Ectodermal cell (in vitro differentiated cells): ENCODE results near the gene LMX1B.

Experiments
- H3K27ac ChIP-seq: 2 replicates; pipeline ENCODE4 v1.7.0; 2013; ENCODE audit warnings: mild to moderate bottlenecking, low read depth, low read length; ENCODE audit not compliant: insufficient read depth, poor library complexity, severe bottlenecking
- H3K27me3 ChIP-seq: 2 replicates; pipeline ENCODE4 v1.7.0; 2013; ENCODE audit warnings: mild to moderate bottlenecking, low read length; ENCODE audit not compliant: insufficient read depth, control insufficient read depth, poor library complexity, severe bottlenecking
- H3K36me3 ChIP-seq: one replicate; pipeline ENCODE4 v1.7.0; 2013; ENCODE audit warnings: low read length; ENCODE audit not compliant: control insufficient read depth, insufficient read depth
- H3K4me1 ChIP-seq: one replicate; pipeline ENCODE4 v1.7.0; 2013; ENCODE audit warnings: low read length; ENCODE audit not compliant: control insufficient read depth, insufficient read depth
- H3K4me3 ChIP-seq: 2 replicates; pipeline ENCODE4 v1.7.0; 2013; ENCODE audit warnings: low read depth, low read length, control low read depth; ENCODE audit not compliant: insufficient read depth
- H3K9me3 ChIP-seq: 2 replicates; pipeline ENCODE4 v1.7.0; 2013; ENCODE audit warnings: mild to moderate bottlenecking, low read length, moderate library complexity; ENCODE audit not compliant: control insufficient read depth
- WGBS, 2 experiments: methylation state at CpG; one replicate each; pipeline ENCODE4 v1.1.7; 2013; ENCODE audit warnings: missing lambda C conversion rate in 2 of 2; 5-methylcytosine and 5-hydroxymethylcytosine counted together

Gene LMX1B

GRCh38 chr9:126669108-126669507 lies 55.4 kb downstream of the LMX1B start:
- peaks cover 78% of the 10 kb centered on the region for H3K4me1 ChIP-seq
- H3K9me3 ChIP-seq, result no peaks in the 10 kb centered on the region
- H3K4me3 ChIP-seq, result no peak overlapping the region
- no peak overlapping the region for H3K27ac ChIP-seq
- peaks cover 11% of the 10 kb centered on the region for H3K27me3 ChIP-seq
- 68 to 73% methylated on average over 14 of the region's 14 CpGs for WGBS, 2 experiments
- no peaks in the 10 kb centered on the region for H3K36me3 ChIP-seq

GRCh38 chr9:126670270-126670669 lies 56.5 kb downstream of the LMX1B start:
- WGBS, 2 experiments, result 95 to 97% methylated on average over 12 of the region's 12 CpGs
- Histone ChIP-seq H3K4me3 (no peak overlapping the region), H3K4me1 (peaks cover 77% of the 10 kb centered on the region), H3K9me3 (no peaks in the 10 kb centered on the region), H3K36me3 (no peaks in the 10 kb centered on the region), H3K27ac (no peak overlapping the region), H3K27me3 (peaks cover 22% of the 10 kb centered on the region)

- H3K4me3 ChIP-seq, result no peak overlapping the region
Observed at GRCh38 chr9:126671381-126671831, 57.7 kb downstream of the LMX1B start.

GRCh38 chr9:126671983-126672382 lies 58.3 kb downstream of the LMX1B start:
- peak overlapping the region; percentile 74 for H3K27ac ChIP-seq
- peaks cover 71% of the 10 kb centered on the region for H3K4me1 ChIP-seq
- no peak overlapping the region for H3K4me3 ChIP-seq
- H3K36me3 ChIP-seq, result no peaks in the 10 kb centered on the region
- H3K9me3 ChIP-seq, result no peaks in the 10 kb centered on the region
- WGBS, 2 experiments, result 69 to 73% methylated on average over 6 of the region's 6 CpGs
- peaks cover 37% of the 10 kb centered on the region for H3K27me3 ChIP-seq

More at GRCh38 chr9:126671381-126671831, 57.7 kb downstream of the LMX1B start:
- WGBS, 2 experiments, result 25 to 33% methylated on average over 20 of the region's 20 CpGs
- H3K27me3 ChIP-seq, result peaks cover 31% of the 10 kb centered on the region
- H3K27ac ChIP-seq, result peak overlapping the region; percentile 74
- H3K4me1 ChIP-seq, result peaks cover 67% of the 10 kb centered on the region
- H3K36me3 ChIP-seq, result no peaks in the 10 kb centered on the region
- H3K9me3 ChIP-seq, result no peaks in the 10 kb centered on the region

- Histone ChIP-seq H3K36me3 (no peaks in the 10 kb centered on the region), H3K9me3 (no peaks in the 10 kb centered on the region), H3K4me3 (no peak overlapping the region), H3K27me3 (peaks cover 43% of the 10 kb centered on the region), H3K4me1 (peaks cover 73% of the 10 kb centered on the region), H3K27ac (no peak overlapping the region)
- WGBS, 2 experiments, result 63 to 66% methylated on average over 18 of the region's 18 CpGs
Observed at GRCh38 chr9:126672634-126673284, 59.0 kb downstream of the LMX1B start.

- Histone ChIP-seq H3K4me1 (peaks cover 72% of the 10 kb centered on the region), H3K27ac (no peak overlapping the region), H3K27me3 (peaks cover 53% of the 10 kb centered on the region), H3K4me3 (no peak overlapping the region), H3K9me3 (no peaks in the 10 kb centered on the region), H3K36me3 (no peaks in the 10 kb centered on the region)
- 20 to 22% methylated on average over 13 of the region's 13 CpGs for WGBS, 2 experiments
Observed at GRCh38 chr9:126673689-126674364, 60.1 kb downstream of the LMX1B start.

- H3K27ac ChIP-seq, result peak overlapping the region; percentile 45
- H3K4me3 ChIP-seq, result no peak overlapping the region
- H3K4me1 ChIP-seq, result peaks cover 65% of the 10 kb centered on the region
- 10 to 16% methylated on average over 9 to 10 of the region's 11 CpGs for WGBS, 2 experiments
- H3K27me3 ChIP-seq, result peaks cover 60% of the 10 kb centered on the region
- no peaks in the 10 kb centered on the region for H3K36me3 ChIP-seq
- no peaks in the 10 kb centered on the region for H3K9me3 ChIP-seq
Observed at GRCh38 chr9:126674365-126675146, 60.8 kb downstream of the LMX1B start.

- Histone ChIP-seq H3K9me3 (no peaks in the 10 kb centered on the region), H3K4me3 (no peak overlapping the region), H3K27me3 (peaks cover 66% of the 10 kb centered on the region), H3K4me1 (peaks cover 59% of the 10 kb centered on the region), H3K27ac (no peak overlapping the region), H3K36me3 (no peaks in the 10 kb centered on the region)
- WGBS, 2 experiments, result 25 to 27% methylated on average over 7 to 8 of the region's 8 CpGs
Observed at GRCh38 chr9:126675147-126675467, 61.4 kb downstream of the LMX1B start.

GRCh38 chr9:126676102-126676684 lies 62.5 kb downstream of the LMX1B start:
- WGBS, 2 experiments, result 5 to 6% methylated on average over 11 of the region's 11 CpGs
- H3K4me3 ChIP-seq, result no peak overlapping the region
- H3K9me3 ChIP-seq, result no peaks in the 10 kb centered on the region
- H3K36me3 ChIP-seq, result no peaks in the 10 kb centered on the region
- H3K4me1 ChIP-seq, result peaks cover 48% of the 10 kb centered on the region
- peaks cover 72% of the 10 kb centered on the region for H3K27me3 ChIP-seq
- H3K27ac ChIP-seq, result no peak overlapping the region

GRCh38 chr9:126676685-126677143 lies 63.0 kb downstream of the LMX1B start:
- H3K4me1 ChIP-seq, result peaks cover 45% of the 10 kb centered on the region
- H3K36me3 ChIP-seq, result no peaks in the 10 kb centered on the region
- WGBS, 2 experiments, result 0% methylated on average over 24 of the region's 24 CpGs
- no peak overlapping the region for H3K4me3 ChIP-seq
- no peak overlapping the region for H3K27ac ChIP-seq
- H3K9me3 ChIP-seq, result no peaks in the 10 kb centered on the region
- H3K27me3 ChIP-seq, result peaks cover 78% of the 10 kb centered on the region
